ENCODE results near the gene ANKFN1.

Gene ANKFN1

DNA sequence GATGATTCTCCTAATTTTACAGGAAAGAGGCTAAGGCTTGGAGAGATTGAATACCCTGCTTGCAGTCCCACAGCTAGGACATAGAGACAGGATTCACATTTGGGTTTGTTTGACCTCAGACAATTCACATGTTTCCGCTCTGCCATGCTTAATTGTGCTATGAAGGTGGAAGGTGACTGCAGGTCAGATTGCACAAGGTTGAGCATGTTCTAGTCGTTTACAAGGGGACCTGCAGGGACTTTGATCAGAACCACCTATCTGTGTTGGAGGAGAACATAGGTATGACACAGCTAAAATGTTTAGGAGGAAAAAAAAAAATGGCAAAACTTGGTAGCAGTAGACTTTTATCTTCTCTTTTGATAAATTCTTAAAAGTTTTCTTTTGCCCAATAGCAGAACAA is 4.9 kb upstream of the ANKFN1 start:
- DNase-seq: no peak

DNA sequence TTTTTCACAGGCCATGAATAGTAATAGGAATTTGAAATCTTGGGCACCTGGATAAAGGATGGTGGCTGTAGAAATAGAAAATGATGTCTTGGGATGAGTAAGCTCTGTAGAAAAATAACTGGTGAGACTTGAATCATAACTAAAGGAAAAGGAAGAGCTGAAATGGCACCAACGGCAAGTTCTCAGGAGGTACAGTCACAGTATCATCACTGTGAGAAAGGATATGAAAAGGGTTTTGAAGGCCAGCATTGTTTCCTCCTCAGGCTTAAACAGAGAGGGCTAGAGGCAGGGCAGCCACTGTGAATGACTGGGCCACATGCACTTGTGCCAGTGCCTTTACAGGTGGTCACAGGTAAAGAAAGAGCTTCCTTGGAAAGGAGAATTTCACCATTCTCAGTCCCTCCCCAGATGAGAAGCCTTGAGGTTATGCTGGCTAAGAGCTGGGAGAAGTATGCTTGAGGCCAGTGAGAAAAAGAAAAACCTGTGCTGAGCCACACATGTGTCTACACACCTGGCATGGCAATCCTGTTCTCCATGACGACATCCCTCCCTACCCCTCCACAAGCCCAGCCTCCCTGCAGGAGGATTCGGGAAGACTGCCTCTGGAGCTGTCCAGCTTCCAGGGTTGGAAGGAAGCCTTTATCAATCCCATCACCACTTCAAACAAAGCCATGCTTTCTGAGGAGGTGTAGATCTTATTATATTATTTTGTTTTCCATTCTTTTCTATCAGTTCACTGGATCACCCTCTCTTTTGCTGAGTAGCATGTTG is 3.8 kb upstream of the ANKFN1 start:
- DNase-seq: no peak

DNA sequence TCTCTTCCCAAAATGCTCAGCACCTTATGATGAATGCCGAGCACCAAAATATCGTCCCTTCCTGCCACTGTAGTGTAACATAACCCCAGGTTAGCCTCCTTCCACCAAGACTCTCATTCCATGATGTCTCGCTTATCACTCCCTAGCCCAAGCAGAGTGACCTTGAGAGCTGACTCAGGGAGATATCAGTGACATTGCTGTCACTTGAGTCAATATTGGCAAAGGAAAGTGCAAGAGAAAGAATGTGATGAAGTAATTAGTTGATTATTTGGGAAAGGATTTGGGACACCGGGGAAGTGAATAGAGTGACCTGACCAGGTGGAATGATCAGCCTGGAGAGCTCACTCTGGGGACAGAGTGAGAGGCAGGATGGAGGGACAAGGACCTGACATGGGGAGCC is 2.6 kb upstream of the ANKFN1 start:
- DNase-seq: no peak

DNA sequence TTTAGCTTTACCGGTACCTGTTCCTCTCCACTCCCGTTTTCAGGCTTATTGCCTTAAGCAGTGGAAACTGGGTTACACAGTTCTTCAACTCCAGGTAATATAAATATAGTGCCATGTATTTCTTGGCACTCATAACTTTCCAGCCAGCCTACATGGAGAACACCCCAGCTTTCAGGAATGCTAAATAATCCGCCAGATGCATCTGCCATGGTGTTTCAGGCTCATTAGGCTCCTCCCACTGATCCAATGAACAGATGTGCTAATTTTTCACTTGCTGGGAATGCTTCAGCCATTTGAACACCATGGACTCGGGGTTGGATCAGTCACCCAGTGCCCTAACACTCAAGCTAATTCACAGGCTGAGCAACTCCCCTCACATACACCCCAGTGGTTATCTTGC is 4.6 kb downstream of the ANKFN1 start:
- DNase-seq: no peak

DNA sequence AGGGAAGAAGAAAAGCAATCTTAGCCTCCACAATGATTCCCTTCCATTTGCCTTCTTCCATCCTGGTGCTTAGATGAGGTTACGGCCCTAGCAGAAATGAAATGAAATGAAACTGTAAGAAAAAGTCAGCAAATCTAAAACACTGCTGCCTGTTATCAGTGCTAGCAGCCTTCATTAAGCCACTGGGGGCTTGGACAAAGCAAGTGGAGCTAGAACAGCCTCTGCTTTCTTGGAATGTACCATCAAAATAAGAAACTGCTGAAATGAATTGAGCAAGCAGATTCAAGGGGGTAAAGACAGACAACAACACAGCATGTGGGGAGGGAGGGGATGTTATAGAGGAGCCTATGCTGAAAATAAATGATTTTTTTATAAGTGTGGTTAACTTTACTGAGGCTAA is 5.1 kb downstream of the ANKFN1 start:
- DNase-seq: no peak

DNA sequence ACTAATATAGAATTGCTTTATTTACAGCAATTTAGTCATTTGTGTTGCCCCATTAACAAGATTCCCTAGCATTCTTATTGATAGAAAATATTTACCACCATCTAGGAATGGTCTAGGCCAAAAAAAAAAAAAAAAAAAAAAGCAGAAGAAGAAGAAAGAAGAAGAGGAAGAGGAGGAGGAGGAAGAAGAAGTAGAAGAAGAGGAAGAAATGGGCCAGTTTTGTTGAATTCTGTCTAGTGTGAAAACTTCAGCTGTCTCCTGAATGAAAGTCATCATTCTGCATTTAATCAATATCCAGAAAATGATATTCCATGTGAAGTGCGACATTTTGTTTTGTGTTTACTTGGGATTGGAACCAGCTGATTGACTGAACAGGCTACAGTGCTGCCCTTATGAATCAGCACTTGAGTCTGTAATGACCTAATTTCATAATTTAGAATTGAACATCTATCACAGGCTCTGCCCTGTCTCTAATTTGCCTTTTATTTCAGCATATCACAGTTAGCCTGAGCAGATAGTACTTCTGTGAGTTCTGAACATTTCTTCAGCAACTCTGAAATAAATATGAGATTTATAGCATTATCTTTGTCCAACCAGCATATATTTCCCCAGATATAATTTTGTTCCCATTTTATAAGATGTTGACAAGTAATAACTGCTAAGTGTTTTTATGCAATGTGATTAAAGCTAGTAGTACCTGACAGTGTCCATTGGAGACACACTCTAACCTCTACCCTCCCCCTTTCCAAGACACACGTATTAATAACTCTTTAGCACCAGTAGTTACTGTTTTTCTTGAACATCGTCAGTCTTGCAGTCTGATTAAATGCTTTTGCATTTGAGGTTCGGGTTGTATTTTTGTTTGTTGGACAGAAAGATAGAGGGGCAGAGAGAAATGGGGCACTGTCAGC is 5.9 kb downstream of the ANKFN1 start:
- DNase-seq: no peak

DNA sequence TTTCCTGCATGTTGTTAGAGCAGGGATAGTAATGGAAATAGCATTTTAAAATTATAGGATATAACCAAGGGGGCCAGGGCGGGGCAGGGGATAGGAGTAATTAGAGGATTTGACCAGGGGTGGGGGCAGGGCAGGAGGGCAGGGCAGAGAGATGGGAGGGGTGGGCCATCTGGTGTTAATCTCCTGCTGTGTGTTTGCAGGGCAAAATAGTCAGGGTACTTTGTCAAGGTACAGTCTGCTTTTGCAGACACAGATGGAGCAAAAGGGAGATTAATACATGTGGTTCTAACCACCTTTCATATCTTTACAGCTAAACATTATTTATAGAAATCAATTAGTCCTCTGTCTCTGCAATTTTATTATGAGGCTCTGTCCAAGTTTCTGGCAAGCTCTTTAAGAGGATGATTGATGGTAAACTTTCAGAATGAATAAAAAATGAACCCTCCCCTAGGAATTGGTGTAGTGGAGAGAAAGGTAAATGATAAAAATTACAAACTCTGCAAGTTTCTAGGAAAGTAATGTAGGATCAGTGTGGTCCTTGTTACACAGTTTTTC is 6.6 kb downstream of the ANKFN1 start:
- no peak for DNase-seq

DNA sequence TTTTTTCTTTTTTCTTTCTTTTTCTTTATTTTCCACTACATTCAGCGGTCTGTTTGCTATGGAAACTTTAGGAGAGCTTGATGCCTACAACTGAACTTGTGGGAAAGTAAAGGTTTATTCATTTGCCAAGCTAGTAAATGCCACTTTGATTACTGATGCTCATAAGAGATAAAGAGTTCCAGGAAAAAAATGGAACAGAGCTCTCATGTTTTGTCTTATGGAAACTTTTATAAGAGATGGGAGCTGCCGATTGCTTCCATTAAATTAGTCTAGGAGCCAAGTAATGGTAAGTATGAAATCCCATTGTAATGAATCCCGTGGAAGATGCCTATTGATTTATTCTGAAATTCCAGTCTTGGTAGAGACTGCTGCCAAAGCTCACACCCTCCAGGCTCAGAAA is 7.1 kb downstream of the ANKFN1 start:
- no peak for DNase-seq

DNA sequence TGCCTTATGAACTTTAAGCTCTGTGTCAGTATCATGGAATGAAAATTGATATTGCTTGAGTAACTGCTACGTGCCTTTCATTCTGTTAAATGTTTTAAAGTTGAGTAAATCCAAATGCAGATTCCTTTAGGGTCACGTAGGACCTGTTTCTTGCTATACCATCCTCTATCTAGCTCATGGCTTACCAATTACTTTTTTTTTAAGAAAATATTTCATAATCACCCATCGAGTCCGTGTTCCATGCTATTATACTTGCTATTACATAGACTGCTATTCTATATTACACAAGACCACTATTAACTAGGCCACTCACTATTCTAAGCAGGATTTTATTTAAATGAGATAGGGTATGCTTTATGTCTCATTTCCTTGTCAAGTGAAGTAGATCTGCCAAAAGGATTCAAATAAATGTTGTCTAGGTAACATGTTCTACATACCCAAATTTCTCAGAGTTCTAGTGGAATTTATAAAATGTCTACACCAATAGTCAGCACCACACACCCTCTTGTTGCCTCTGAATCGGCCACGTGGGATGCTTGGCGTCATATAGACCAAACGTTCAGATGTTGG is 11.9 kb downstream of the ANKFN1 start:
- DNase-seq: no peak

DNA sequence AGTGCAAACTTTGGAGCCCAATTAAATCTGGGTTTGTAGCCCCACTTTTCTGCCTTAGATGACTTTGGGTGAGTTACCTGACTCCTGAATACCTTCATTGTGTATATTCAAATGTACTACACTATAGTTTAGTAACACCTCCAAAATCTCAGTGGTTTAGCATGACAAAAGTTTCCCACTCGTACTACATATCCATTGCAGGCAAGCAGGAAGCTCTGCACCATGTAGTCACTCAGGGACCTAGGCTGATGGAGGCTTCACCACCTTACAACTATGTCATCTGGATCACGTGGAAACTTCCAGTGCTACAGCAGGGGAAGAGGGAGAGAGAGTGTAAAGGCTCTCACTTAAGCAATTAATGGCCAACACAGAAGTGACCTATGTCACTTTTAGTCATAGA is 14.2 kb downstream of the ANKFN1 start:
- DNase-seq: no peak

DNA sequence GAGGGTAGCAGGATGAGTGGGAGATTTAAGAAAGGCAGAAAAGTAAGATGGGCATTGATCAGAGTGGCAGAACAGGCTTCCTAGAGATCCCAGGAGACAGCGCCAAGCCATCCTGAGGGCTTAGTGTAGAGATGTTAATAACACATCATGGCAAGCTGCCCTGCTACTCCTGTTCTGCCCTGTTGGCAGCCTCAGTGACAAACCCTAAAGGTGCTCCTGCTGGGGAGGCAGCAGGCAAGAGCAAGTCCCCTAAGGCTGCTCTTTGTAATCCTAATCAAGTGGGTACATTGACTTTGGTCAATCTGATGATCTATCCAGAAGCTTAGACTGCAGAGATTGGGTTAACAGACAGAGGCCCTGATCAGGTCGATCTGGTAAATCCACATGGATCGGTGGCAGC is 16.3 kb downstream of the ANKFN1 start:
- DNase-seq: no peak

DNA sequence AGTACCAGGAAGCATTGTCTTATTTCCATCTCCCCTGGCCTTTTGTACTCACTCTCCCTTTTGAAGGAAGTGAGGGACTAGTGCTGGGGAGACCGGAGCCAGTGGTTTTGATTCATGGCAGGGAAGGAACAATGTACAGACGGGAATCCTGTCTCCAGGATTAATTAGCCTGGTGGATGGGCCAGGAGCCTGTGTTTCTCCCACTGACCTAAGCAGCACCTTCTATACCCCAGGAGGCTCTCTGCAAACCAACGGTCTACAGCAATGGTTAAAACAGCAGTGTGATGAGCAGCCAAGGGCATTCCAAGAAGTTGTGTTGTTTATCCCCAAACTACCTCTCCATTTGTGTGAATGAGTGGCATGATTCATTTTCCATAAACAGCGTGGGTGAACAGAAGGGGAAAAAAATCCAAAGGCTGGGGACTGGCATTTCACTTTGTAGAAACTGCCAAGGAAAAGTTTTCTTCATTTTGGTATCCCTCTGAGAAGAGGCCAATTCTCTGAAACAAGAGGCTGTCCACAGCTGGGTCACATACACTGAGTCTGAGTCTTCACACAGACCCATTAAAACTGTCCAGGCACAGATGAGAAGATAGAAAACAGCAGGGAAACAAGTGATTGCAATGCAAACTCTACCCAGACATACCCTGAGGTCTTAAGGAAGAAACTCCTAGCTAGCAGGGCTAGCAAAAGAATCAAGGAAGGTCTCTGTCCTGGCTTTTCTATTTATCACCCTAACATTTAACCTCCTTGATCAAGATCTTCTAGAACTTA is 18.1 kb downstream of the ANKFN1 start:
- no peak for DNase-seq

DNA sequence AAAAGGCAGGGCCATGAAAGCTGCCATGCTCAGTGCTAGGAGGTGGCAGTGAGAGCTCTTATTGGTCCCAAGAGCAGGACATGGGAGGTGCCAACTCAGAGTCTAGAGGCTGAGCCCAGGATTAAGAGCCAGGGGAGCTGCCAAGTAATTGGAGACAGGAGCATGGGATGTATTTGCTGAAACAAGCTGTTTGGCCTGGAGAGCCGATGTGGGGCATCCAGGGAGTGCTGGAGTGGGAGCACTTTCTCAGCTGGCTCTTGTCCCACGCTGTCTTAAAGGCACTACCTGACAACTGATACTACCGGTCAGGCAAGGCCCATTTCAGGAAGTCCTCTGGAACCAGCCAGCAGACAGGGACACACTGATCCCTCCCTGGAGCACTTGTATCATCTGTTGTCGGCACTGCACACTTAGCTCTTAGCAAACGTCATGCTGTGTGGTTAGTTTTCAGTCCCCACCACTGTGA is 19.3 kb downstream of the ANKFN1 start:
- DNase-seq: no peak

DNA sequence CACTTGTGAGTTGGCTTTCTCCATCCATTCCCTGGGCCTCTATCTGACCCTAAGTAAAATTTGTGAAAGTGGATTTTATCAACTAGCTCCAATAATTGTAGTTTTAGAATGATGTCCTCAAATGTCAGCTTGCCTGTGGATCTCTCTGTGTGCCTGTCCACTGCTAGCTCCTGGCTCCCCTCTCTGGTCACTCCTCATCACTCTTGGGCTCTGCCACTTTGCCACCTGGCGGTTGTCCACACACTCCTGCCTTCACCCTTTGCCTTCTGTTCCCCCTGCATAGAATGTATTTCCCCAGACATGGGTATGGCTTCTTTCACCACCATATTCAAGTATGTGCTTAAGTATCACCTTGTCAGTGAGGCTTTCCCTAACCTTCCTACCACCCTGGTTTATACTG is 19.8 kb downstream of the ANKFN1 start:
- DNase-seq: no peak

DNA sequence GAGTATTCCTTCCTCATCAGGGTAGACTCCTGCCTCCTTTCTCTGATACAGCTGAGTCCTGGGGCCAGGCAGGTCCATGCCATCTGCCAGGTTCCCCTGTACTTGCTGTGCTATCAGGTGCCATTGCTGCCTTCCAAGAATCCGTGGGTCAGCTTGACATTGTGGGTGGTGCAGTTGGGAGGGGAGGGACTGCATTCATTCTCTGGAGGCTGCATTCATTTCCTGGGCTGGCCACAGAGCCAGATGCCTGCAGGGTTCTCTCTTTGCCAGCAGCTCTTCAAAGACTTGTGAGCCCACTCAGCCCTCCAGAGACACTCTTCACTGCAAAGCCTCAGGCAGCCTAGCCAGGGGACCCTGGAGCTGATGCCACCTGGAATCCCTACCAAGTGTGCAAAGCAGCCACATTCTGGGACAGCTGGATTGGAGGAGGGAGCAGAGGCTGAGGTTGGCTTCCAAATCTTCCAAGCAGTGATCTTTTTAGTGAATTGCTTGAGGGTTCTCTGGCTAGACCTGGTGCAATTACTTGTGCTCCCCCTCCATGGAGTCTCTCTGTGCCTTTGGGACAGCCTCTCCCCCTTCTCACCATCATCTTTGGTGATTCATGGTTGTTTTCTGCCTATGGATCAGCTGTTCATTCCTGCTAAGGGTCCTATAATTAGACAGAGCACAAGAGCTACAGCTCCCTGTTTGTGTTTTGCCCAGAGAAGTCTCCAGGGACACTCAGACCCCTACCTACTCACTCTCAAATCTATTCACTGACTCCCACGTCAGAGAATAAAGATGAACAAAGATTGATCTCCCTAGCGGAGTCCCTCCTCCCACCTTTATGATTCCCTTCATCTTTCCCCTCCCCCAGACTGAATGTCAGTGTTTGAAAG is 20.9 kb downstream of the ANKFN1 start:
- no peak for DNase-seq

DNA sequence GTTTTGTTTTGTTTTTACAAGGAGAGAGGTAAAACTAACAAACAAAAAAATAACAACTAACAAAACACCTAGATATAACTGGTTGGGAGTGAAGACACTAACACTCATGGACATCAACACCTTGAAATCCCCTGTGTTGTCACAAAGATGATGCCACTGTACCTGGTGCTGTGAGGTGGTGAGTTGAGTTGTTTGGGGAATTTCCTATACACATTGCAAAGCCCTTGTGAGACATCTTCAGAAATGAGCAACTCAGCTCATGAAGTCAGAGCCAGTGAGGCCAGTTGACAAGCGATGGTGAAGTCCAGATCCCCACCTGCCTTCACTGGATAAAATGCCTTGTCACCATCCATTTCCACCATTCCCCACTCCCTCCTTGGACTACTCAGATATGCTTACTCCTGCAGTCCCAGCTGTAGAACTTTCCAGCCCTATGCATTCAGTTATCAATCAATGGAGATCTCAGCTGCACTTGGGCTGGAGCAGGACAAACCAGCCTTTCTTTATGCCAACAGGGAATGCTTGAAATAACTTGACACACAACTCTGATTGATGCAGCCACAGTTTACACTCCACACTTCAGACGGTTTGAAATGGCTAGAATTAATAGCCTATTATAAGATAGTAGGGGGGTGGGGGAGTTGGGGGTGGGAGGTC is 22.2 kb downstream of the ANKFN1 start:
- DNase-seq: no peak

DNA sequence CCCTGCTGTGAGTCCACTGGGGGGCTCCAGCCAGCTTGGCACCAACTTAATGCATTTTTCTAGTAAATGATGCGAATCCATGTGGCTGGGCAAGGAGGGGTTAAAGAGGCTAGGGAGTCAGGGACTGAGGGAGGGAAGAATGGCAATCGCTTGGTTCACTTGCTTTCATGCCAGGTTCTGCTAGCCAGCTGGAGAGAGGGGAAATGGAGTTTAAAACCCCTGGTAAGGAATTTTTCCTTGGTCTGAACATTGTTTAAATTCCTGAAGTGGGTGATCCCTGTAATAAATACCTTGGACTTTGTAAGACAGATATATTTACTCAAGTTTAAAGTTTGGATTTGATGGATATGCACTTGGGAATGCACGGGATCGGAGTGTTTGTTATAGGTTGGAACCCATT is 22.8 kb downstream of the ANKFN1 start:
- no peak for DNase-seq

DNA sequence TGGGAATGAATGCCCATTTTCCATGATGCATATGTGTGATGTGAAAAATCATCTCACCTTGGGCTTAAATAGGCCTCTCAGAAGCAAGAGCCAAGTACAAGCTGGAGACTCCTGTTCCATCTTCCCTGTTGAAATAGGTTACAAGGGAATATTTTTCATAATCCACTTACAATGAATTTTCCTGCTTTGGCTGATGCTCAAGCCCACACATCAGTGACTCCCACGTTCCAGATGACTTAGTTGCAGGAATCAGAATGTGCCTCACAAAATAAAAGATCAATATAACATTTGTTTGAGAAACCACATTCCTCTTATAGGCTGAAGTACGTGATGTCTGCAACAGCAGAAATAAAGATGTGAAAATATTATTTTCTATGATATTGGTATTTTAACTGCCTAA is 24.1 kb downstream of the ANKFN1 start:
- DNase-seq: no peak

DNA sequence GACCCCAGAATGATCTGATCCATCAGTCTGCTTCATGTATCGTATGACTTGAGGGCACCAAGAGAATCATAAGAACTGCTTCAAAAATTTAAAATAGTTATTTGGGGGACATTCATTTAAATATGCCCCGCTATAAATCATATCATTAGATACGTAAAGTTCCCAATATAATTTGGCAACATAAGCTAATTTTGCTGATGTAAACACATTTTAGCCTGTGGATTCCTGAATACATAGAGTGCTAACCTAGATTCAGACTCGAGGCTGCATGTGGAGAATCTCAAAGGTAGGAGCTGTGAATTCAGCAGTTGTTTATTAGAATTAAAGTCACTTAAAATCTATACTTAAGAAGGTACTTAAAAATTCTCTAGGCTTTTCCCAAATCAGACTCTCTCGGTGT is 24.9 kb downstream of the ANKFN1 start:
- DNase-seq: no peak

DNA sequence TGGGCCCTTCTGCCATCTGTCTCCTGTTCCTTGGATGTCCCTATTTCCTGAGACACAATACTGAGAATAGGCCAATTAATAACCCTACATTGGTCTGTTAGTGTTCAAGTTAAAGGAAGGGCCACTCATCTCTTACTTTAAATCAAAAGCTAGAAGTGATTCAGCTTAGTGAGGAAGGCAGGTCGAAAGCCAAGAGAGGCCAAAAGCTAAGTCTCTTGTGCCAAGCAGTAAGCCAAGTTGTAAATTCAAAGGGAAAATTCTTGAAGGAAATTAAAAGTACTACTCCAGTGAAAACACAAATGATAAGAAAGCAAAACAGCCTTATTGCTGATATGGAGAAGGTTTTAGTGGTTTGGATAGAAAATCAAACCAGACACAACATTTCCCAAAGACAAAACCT is 28.8 kb downstream of the ANKFN1 start:
- DNase-seq: no peak

DNA sequence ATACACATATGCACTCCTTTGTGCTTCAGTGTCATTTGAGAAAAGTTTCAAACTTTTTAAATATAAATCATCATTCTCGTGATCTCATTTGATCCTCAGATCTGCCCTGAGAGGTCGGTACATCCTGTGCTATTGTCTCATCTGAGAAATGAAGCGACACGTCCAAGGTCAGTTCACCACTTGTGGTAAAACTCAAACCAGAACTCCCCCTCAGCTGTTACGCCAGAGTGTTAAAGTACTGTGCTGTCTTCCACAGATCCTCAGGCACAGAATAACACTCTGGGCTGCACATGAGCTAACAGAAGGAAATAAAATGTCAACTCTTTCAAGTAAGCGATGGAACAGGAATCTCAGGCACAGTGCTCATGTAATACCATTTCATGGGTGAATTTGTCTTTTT is 31.4 kb downstream of the ANKFN1 start:
- DNase-seq: no peak

All from RPMI8226 (cell line).